ENCODE measurements around the gene HAPLN3. TPM values are rescaled to one million over a fixed set of nuclear protein-coding genes. Genes with fewer than 3 reads are reported as not detected.
"Not testable (repeated sequence)": the region's sequence is repeated elsewhere in the genome, so short reads cannot be mapped to it uniquely, and the experiment has no call there.

The HAPLN3 gene
- total RNA-seq, 1 experiment from 2014 or later = 2.4 TPM

DNA sequence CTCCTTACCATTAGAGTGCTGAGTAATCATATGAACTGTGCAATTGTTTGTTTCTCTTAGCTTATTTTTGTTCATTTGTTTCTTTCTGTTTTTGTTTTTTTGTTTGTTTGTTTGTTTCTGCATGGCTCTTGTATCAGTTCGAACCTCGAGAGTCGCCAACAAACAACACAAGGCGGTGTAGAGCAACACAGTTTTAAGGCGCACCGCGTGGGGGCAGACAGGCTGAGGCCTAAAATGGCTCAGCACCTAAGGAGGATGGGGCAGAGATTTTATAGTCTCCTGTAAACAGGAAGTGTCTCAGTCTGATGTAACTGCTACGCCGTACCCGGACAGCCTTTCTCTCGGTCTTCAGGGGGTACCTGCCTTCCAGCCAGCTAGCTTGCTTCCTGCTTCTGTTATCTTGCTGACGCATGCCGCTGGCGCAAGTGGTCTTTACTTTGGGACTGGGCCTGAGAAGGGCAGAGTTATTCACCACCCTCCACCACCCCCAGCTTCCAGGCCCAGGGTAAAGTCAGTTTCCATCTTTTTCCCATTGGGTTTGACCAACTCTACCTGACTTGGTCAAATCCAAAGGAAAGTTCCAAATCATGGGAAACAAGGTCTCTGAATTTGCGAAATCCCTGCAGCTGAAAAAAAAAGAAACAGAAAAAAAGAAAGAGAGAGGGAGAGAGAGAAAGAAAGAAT lies 43.6 kb upstream of the HAPLN3 start:
- Histone ChIP-seq H2AFZ (no peak overlapping the region), H3K27ac (no peak overlapping the region), H3K4me3 (no peak overlapping the region), H3F3A (ENCODE audit: insufficient read depth, low read depth) (no peaks in the 10 kb centered on the region), H3K27me3 (ENCODE audit: insufficient read depth, low read depth) (no peaks in the 10 kb centered on the region), H3K9me2 (ENCODE audit: insufficient read depth) (no peaks in the 10 kb centered on the region), H3K4me2 (no peak overlapping the region), H3K4me1 (replicated peaks; ENCODE audit: insufficient read depth) (no peaks in the 10 kb centered on the region), H4K20me1 (ENCODE audit: insufficient read depth) (no peaks in the 10 kb centered on the region), H3K79me2 (ENCODE audit: low read depth) (no peaks in the 10 kb centered on the region), H3K9me3 (ENCODE audit: insufficient read depth, low read depth) (no peaks in the 10 kb centered on the region), H3K36me3 (ENCODE audit: low read depth) (no peaks in the 10 kb centered on the region)
- no peak for TF ChIP-seq EZH2 (IDR thresholded peaks at IDR 0.05; ENCODE audit: low read depth)
- TF ChIP-seq, protein P1, sequence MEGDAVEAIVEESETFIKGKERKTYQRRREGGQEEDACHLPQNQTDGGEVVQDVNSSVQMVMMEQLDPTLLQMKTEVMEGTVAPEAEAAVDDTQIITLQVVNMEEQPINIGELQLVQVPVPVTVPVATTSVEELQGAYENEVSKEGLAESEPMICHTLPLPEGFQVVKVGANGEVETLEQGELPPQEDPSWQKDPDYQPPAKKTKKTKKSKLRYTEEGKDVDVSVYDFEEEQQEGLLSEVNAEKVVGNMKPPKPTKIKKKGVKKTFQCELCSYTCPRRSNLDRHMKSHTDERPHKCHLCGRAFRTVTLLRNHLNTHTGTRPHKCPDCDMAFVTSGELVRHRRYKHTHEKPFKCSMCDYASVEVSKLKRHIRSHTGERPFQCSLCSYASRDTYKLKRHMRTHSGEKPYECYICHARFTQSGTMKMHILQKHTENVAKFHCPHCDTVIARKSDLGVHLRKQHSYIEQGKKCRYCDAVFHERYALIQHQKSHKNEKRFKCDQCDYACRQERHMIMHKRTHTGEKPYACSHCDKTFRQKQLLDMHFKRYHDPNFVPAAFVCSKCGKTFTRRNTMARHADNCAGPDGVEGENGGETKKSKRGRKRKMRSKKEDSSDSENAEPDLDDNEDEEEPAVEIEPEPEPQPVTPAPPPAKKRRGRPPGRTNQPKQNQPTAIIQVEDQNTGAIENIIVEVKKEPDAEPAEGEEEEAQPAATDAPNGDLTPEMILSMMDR (conservative IDR thresholded peaks at IDR 0.05) = no peak
- no peak for DNase-seq
- ChIA-PET CTCF (no interaction called here), POLR2A (ENCODE audit: unreplicated experiment) (no interaction called here)
- no TSS peak for BruUV-seq (replicated peaks)
- intact Hi-C loops (cut with micrococcal nuclease; ENCODE audit: unreplicated experiment) = no loop called here

DNA sequence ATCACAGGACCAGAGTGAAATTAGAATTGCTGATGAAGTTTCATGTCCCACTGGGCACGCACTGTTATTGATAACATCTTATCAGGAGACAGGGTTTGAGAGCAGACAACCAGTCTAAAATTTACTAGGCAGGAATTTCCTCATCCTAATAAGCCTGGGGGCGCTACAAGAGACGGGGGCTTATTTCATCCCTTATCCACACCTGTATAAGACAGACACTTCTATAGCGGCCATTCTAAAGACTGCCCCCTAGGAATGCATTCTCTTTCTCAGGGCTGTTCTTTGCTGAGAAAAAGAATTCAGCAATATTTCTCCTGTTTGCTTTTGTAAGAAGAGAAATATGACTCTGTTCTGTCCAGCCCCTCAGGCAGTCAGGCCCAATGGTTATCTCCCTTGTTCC lies 39.1 kb upstream of the HAPLN3 start:
- not testable (repeated sequence) for H3K36me3 ChIP-seq (ENCODE audit: low read depth); H3K9me2 ChIP-seq (ENCODE audit: insufficient read depth); H2AFZ ChIP-seq

DNA sequence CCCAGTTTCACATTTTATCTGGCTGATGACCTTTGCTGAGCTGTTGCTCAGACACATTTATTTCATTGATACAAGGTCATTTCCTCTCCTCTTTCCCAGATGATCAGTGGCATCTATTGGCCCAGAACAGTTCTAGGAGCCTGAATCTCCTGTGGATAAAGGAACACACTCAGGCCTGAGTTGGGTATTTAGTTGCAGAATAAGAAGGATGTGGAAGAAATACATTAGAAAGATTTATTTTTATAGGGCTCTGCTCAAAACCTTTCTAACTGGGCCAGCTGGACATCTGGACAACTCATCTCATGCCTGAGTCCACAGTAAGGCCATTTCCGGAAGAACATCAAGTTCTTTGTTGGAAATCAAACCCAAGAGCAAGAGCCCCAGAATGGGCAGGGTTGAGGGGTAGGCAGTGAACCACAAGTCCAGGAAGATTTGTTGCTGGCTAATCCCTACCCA lies 37.6 kb upstream of the HAPLN3 start:
- Histone ChIP-seq H3K79me2 (ENCODE audit: low read depth) (no peaks in the 10 kb centered on the region), H3K9me3 (ENCODE audit: insufficient read depth, low read depth) (0 out of 2 replicates have a peak, but pooled peaks cover 5% of the 10 kb centered on the region), H3K9me2 (ENCODE audit: insufficient read depth) (no peaks in the 10 kb centered on the region), H2AFZ (no peak overlapping the region), H3F3A (ENCODE audit: insufficient read depth, low read depth) (no peaks in the 10 kb centered on the region), H3K27ac (no peak overlapping the region), H3K36me3 (ENCODE audit: low read depth) (no peaks in the 10 kb centered on the region), H3K4me2 (no peak overlapping the region), H3K27me3 (ENCODE audit: insufficient read depth, low read depth) (peaks cover 15% of the 10 kb centered on the region; the same call in 1 of the 2 replicates), H3K4me1 (replicated peaks; ENCODE audit: insufficient read depth) (no peaks in the 10 kb centered on the region), H4K20me1 (ENCODE audit: insufficient read depth) (no peaks in the 10 kb centered on the region), H3K4me3 (no peak overlapping the region)
- no peak for TF ChIP-seq EZH2 (IDR thresholded peaks at IDR 0.05; ENCODE audit: low read depth)
- ChIA-PET POLR2A (ENCODE audit: unreplicated experiment) (no interaction called here), CTCF (no interaction called here)
- intact Hi-C loops (cut with micrococcal nuclease; ENCODE audit: unreplicated experiment) = loop anchor here (5.0 kb wide), 1 partner anchor 44 kb away; no protein-coding TSS in a partner anchor
- DNase-seq = no peak
- BruUV-seq (replicated peaks) = no TSS peak

More for the DNA sequence above, 39.1 kb upstream of the HAPLN3 start:
- intact Hi-C loops (cut with micrococcal nuclease; ENCODE audit: unreplicated experiment) = loop anchor here (5.0 kb wide), 1 partner anchor 43 kb away; no protein-coding TSS in a partner anchor
- H3K4me3 ChIP-seq; H3K79me2 ChIP-seq (ENCODE audit: low read depth); CTCF ChIA-PET; H4K20me1 ChIP-seq (ENCODE audit: insufficient read depth); H3K27ac ChIP-seq; H3K9me3 ChIP-seq (ENCODE audit: insufficient read depth, low read depth); H3F3A ChIP-seq (ENCODE audit: insufficient read depth, low read depth); BruUV-seq (replicated peaks); H3K4me1 ChIP-seq (replicated peaks; ENCODE audit: insufficient read depth); H3K4me2 ChIP-seq; DNase-seq; POLR2A ChIA-PET (ENCODE audit: unreplicated experiment): not testable (repeated sequence)
- H3K27me3 ChIP-seq (ENCODE audit: insufficient read depth, low read depth) = peaks cover 15% of the 10 kb centered on the region; the same call in 1 of the 2 replicates

DNA sequence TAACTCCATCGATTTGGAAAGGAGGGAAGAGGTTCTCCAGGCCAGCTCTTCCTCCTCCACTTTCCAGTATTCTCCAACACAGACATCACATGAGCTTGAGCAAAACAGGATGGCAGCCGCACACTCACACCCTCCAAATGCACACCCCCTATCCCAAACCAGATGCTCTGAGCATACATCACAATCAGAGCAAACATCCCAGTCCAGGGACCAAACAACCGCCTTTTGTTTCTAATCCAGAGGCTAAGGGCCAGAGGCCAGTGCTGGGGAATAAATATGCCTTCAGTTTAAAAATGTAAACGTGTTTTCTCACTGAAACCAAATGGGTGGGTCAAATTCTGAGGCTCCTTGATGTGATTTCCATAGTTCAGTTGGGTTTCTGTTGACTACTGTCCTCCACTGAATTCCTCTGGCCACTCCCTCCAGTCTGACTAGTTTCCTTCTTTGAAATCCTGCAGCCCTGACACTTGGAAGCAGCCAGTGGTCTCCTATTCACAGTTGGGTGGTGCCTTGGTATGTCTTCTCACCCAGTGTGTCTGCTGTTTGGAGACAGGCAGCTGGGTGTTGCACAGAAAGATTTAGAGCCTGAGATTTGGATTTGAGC lies 37.0 kb upstream of the HAPLN3 start:
- Histone ChIP-seq H3K27ac (no peak overlapping the region), H3K4me3 (no peak overlapping the region), H3K36me3 (ENCODE audit: low read depth) (no peaks in the 10 kb centered on the region), H3K9me3 (ENCODE audit: insufficient read depth, low read depth) (0 out of 2 replicates have a peak, but pooled peaks cover 5% of the 10 kb centered on the region), H3K79me2 (ENCODE audit: low read depth) (no peaks in the 10 kb centered on the region), H2AFZ (no peak overlapping the region), H3K4me2 (no peak overlapping the region), H3K9me2 (ENCODE audit: insufficient read depth) (no peaks in the 10 kb centered on the region), H4K20me1 (ENCODE audit: insufficient read depth) (no peaks in the 10 kb centered on the region), H3K27me3 (ENCODE audit: insufficient read depth, low read depth) (peaks cover 15% of the 10 kb centered on the region; the same call in 1 of the 2 replicates), H3F3A (ENCODE audit: insufficient read depth, low read depth) (no peaks in the 10 kb centered on the region), H3K4me1 (replicated peaks; ENCODE audit: insufficient read depth) (no peaks in the 10 kb centered on the region)
- intact Hi-C loops (cut with micrococcal nuclease; ENCODE audit: unreplicated experiment) = loop anchor here (5.0 kb wide), 1 partner anchor 45 kb away; no protein-coding TSS in a partner anchor
- no TSS peak for BruUV-seq (replicated peaks)
- POLR2A ChIA-PET (ENCODE audit: unreplicated experiment) = no interaction called here
- no peak for DNase-seq
- TF ChIP-seq, protein P1 (conservative IDR thresholded peaks at IDR 0.05) = no peak
- no peak for TF ChIP-seq EZH2 (IDR thresholded peaks at IDR 0.05; ENCODE audit: low read depth)
- CTCF ChIA-PET = interaction anchor here (0.6 kb wide), 1 partner anchor 104 kb away, joined by 5 read pairs; no protein-coding TSS in a partner anchor
